NT2/D1 (cell line): ENCODE data around the gene GKN2.

Source experiments
- SUZ12 ChIP-seq: IDR thresholded peaks from 2 replicates; pipeline ENCODE4 v1.6.1; 2011; ENCODE audit not compliant: insufficient read length, insufficient read depth; ENCODE audit errors: extremely low read depth
- ZNF274 ChIP-seq: IDR thresholded peaks from 2 replicates; pipeline ENCODE4 v1.6.1; 2011; ENCODE audit warnings: mild to moderate bottlenecking, low read depth, low read length

DNA sequence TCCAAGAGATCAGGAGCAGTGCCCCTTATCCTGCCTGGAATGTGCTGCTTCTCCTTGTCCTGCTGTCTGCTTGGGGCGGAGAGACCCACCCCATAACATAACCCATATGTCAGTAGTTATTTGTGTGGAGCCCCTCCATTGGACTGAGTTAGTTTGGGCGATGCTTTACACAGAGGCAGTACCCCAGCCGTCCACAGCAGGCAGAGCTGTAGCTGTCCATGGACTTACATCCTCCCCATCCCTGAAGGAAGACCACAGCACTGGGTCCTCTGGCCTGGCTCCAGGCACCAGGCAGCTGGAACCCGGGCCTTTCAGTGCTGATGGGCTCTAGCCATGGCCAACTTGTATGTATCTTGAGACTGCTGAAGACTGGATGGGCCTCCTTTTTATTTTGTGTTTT is 20.3 kb downstream of the GKN2 start:
- TF ChIP-seq SUZ12 (no peak), ZNF274 (no peak)
